ENCODE results near the gene TXNRD2. TPM values are rescaled to one million over a fixed set of nuclear protein-coding genes. Genes with fewer than 3 reads are reported as not detected.

Gene TXNRD2
- total and polyA plus RNA-seq, 2 of the 4 experiments (the other 2 are of a cell fraction), result 15.6 to 25.7 TPM

DNA sequence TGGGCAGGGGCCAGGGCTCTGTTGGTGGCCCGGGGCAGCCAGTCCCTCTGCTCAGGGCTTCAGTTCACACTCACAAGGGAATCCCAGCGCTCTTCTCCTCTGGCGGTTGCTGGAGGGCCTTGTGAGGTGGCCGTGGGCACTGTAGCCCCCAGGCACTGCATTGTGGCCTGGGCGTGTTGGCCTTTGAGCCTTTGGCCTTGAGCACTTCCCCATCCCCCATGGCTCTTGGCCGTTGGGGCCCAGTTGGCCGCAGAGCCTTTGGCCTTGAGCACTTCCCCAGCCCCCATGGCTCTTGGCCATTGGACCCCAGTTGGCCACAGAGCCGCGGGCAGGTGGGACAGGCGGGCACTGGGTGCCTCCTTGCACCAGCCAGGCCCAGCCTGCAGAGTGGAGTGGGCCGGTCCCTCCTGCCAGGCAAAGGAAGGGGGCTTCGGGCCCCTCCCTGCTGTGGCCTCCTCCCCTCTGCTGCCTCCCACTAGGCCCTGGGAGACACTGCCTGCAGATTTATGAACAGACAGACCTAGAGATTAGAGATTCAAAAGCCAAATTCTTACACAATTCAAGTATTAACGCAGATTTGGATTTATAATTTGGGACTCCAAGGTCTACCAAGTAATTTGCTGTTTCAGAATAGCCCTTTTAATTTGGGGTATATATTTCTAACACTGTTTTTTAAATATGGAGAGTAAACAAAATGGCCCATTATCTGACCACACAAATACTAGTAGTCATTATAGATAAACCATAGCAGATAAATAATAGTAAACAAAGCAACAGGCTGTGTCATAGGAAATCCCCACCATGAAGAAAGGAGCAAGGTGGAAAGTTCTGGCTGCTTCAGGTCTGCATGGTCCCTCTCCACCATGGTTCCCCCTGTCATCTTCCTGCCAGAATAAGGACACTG lies 18.2 kb upstream of the TXNRD2 start:
- ChIA-PET POLR2A (ENCODE audit: unreplicated experiment) (no interaction called here), CTCF (no interaction called here)
- no TSS peak for BruUV-seq (replicated peaks)
- peaks cover 23% of the 10 kb centered on the region for H3K9me1 ChIP-seq (ENCODE audit: insufficient read depth, low read length)
- H3K4me2 ChIP-seq (ENCODE audit: low read depth, low read length), result 0 out of 2 replicates have a peak overlapping the region, but pooled peaks have one; percentile 19
- H3K9me3 ChIP-seq (ENCODE audit: control insufficient read depth, insufficient read depth, low read length), result no peaks in the 10 kb centered on the region
- H3K56ac ChIP-seq (ENCODE audit: extremely low read depth, insufficient read depth, low read length), result no peak overlapping the region
- H3K27ac ChIP-seq (ENCODE audit: insufficient read depth, low read length), result no peak overlapping the region
- no peak overlapping the region for H3K4me3 ChIP-seq (ENCODE audit: insufficient read depth, low read depth, low read length)
- no peak overlapping the region for H4K91ac ChIP-seq (ENCODE audit: insufficient read depth, low read depth, low read length)
- H2AK5ac ChIP-seq (ENCODE audit: low read depth, low read length), result peak overlapping the region; percentile 62; the same call in 1 of the 2 replicates
- H2BK15ac ChIP-seq (ENCODE audit: low read depth, low read length), result no peak overlapping the region
- WGBS, 2 experiments (ENCODE audit: extremely low coverage in 2 of 2, insufficient read length in 1 of 2), result 40% methylated on average over 7 of the region's 13 CpGs; no CpG with 5 or more reads in 1 of the 2 experiments
- no peak for DNase-seq
- peaks cover 25% of the 10 kb centered on the region for H3K4me1 ChIP-seq (ENCODE audit: control insufficient read depth, insufficient read depth, low read length)
- H4K5ac ChIP-seq (ENCODE audit: low read depth, low read length), result no peak overlapping the region
- peaks cover 30 to 75% of the 10 kb centered on the region in 2 experiments for H3K79me1 ChIP-seq (ENCODE audit: low read depth in 1 of 2, low read length in 2 of 2)
- ATAC-seq (ENCODE audit: low read depth), result no peak; the same call in 1 of the 2 replicates
- H3K9ac ChIP-seq (ENCODE audit: low read depth, low read length), result no peak overlapping the region
- peak overlapping the region; percentile 34 for H2AFZ ChIP-seq (replicated peaks; ENCODE audit: low read length, poor library complexity)
- intact Hi-C loops (cut with micrococcal nuclease) (no loop called here), dilution Hi-C loops (cut with HindIII; ENCODE audit: low sequenced_read_pairs, unreplicated experiment) (no loop called here), in situ Hi-C loops (cut with MboI; ENCODE audit: low sequenced_read_pairs) (no loop called here)
- peaks cover 51% of the 10 kb centered on the region for H4K20me1 ChIP-seq (ENCODE audit: insufficient read depth, low read length)
- H3K4ac ChIP-seq (ENCODE audit: low read depth, low read length), result no peak overlapping the region
- no peak for TF ChIP-seq FOS (IDR thresholded peaks at IDR 0.05; ENCODE audit: low read depth, low read length)
- TF ChIP-seq, protein P1, sequence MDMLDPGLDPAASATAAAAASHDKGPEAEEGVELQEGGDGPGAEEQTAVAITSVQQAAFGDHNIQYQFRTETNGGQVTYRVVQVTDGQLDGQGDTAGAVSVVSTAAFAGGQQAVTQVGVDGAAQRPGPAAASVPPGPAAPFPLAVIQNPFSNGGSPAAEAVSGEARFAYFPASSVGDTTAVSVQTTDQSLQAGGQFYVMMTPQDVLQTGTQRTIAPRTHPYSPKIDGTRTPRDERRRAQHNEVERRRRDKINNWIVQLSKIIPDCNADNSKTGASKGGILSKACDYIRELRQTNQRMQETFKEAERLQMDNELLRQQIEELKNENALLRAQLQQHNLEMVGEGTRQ (IDR thresholded peaks at IDR 0.05; ENCODE audit: low read depth, low read length), result no peak
- peak overlapping the region; percentile 65 for H2AK9ac ChIP-seq (replicated peaks; ENCODE audit: low read depth, low read length, poor library complexity)
- H2BK20ac ChIP-seq (ENCODE audit: low read depth, low read length), result no peak overlapping the region
- no peak overlapping the region for H2BK120ac ChIP-seq (ENCODE audit: low read depth, low read length)
- H3K36me3 ChIP-seq (ENCODE audit: control insufficient read depth, insufficient read depth, low read length), result peaks cover 30% of the 10 kb centered on the region
- peak overlapping the region; percentile 29; the same call in 1 of the 2 replicates for H3K23ac ChIP-seq (ENCODE audit: low read depth, low read length)
- peak overlapping the region in 1 of 2 experiments; percentile 51; a peak in 1 of 4 replicates for H4K8ac ChIP-seq (ENCODE audit: low read depth in 2 of 2, low read length in 2 of 2)
- H3K18ac ChIP-seq (ENCODE audit: low read depth, low read length), result no peak overlapping the region
- H3K27me3 ChIP-seq (ENCODE audit: control insufficient read depth, insufficient read depth, low read length), result no peaks in the 10 kb centered on the region
- H3K14ac ChIP-seq (replicated peaks; ENCODE audit: low read depth, low read length), result no peak overlapping the region
- no peak overlapping the region for H2BK5ac ChIP-seq (ENCODE audit: low read depth, low read length, poor library complexity, severe bottlenecking)

All from IMR-90 (cell line).